Karpas-422 (cell line): ENCODE data around the gene PRC1. TPM values are rescaled to one million over a fixed set of nuclear protein-coding genes. Genes with fewer than 3 reads are reported as not detected.
"Not testable (repeated sequence)": the region's sequence is repeated elsewhere in the genome, so short reads cannot be mapped to it uniquely, and the experiment has no call there.

Experiments
- DNase-seq: peaks from one replicate; pipeline ENCODE4 v3.0.0-alpha.2; 2015
- H2AFZ ChIP-seq: fragments of 200-600 bp; sonication (generic); 2 replicates; pipeline ENCODE4 v1.6.1; 2014; ENCODE audit warnings: antibody characterized with exemption, low read length, mixed read lengths
- H3K27ac ChIP-seq: fragments of 200-600 bp; sonication (generic); 2 replicates; pipeline ENCODE4 v1.5.1; 2014; ENCODE audit warnings: mild to moderate bottlenecking, low read length, moderate library complexity
- H3K27me3 ChIP-seq: fragments of 200-600 bp; sonication (generic); 2 replicates; pipeline ENCODE4 v1.6.1; 2014; ENCODE audit warnings: low read length, mixed read lengths
- H3K36me3 ChIP-seq: fragments of 200-600 bp; sonication (generic); 2 replicates; pipeline ENCODE4 v1.6.1; 2014; ENCODE audit warnings: low read length, mixed read lengths; ENCODE audit not compliant: insufficient read depth
- H3K4me1 ChIP-seq: fragments of 200-600 bp; sonication (generic); 2 replicates; pipeline ENCODE4 v1.6.1; 2014; ENCODE audit warnings: mild to moderate bottlenecking, low read length, mixed read lengths
- H3K4me2 ChIP-seq: fragments of 200-600 bp; sonication (generic); 2 replicates; pipeline ENCODE4 v1.6.1; 2014; ENCODE audit warnings: low read length, low read depth, mild to moderate bottlenecking; ENCODE audit not compliant: poor library complexity, severe bottlenecking
- H3K4me3 ChIP-seq: fragments of 200-600 bp; sonication (generic); 2 replicates; pipeline ENCODE4 v1.5.1; 2014; ENCODE audit warnings: mild to moderate bottlenecking, antibody characterized with exemption, low read length, mixed read lengths
- H3K79me2 ChIP-seq: fragments of 200-600 bp; sonication (generic); 2 replicates; pipeline ENCODE4 v1.6.1; 2014; ENCODE audit warnings: mild to moderate bottlenecking, low read length, mixed read lengths
- H3K9ac ChIP-seq: fragments of 200-600 bp; sonication (generic); 2 replicates; pipeline ENCODE4 v1.6.0; 2014; ENCODE audit warnings: low read length
- H3K9me2 ChIP-seq: fragments of 200-600 bp; sonication (generic), shearing (Covaris generic); replicated peaks from 2 replicates; pipeline ENCODE4 v1.6.0; 2014; ENCODE audit warnings: mild to moderate bottlenecking, low read length, moderate library complexity; ENCODE audit not compliant: insufficient read depth
- H3K9me3 ChIP-seq: fragments of 300-700, 200-600 bp; sonication (generic); 2 replicates; pipeline ENCODE4 v1.6.1; 2014; ENCODE audit warnings: low read length, mixed read lengths
- H4K20me1 ChIP-seq: fragments of 200-600 bp; sonication (generic); 2 replicates; pipeline ENCODE4 v1.6.1; 2014; ENCODE audit warnings: mild to moderate bottlenecking, antibody characterized with exemption, low read length, low read depth; ENCODE audit not compliant: insufficient read depth
- small RNA-seq: library from RNA; depleted of rRNA; stranded (forward); fragments of <200 nt; gene quantifications from one replicate; pipeline ENCODE3, GENCODE V24; 2014
- total RNA-seq: library from RNA; depleted of rRNA; stranded (reverse); fragments of >200 nt; shearing (Covaris generic); gene quantifications from 2 replicates; pipeline ENCODE4 v1.2.3, GENCODE V29; 2014; ENCODE audit warnings: low replicate concordance; rRNA removed

The PRC1 gene
- total RNA-seq, 1 experiment from 2014 or later, result 87.5 TPM

DNA sequence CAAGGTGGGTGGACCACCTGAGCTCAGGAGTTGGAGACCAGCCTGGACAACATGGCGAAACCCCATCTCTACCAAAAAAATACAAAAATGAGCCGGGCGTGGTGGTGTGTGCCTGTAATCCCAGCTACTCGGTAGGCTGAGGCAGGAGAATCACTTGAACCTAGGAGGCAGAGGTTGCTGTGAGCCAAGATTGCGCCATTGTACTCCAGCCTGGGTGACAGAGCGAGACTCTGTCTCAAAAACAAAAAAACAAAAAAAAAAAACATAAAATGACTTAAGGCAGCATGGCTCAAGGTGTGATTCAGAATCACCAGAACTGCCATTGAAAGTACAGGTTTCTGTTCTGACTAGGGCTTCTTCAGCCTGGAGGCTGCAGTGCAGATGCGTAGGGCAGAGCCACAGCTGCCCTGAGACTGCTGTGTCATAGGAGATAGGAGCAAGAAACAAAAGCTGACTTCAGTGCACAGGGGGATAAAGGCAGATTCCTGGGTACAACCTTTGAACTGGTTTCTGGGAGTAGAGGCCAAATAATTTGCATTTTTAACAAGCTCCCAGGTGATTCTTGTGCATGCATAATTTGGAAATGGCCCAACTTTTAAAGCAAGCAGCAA lies 71.5 kb downstream of the PRC1 start:
- not testable (repeated sequence) for DNase-seq

DNA sequence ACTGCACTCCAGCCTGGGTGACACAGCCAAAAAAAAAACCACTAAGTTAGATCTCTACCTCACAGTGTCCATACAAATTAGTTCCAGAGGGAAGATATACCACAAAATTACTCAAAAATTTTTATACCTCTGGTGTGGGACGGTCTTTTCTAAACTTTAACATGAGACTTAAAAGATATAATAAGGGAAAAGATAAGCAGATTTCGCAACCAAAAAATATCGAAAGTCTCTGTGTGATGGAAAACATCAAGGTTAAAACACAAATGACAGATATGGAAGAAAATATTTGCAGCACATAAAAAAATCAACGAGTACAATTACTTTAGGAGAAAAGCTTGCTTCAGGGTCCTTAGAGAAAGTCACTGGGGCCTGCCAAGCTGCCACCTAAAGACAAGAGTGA lies 72.4 kb downstream of the PRC1 start:
- Histone ChIP-seq H3K9me3 (no peaks in the 10 kb centered on the region), H3K27ac (no peak overlapping the region)

More for the DNA sequence above, 71.5 kb downstream of the PRC1 start:
- H3K27me3 ChIP-seq, H3K4me3 ChIP-seq, H2AFZ ChIP-seq, H3K9ac ChIP-seq, H4K20me1 ChIP-seq, H3K4me2 ChIP-seq, H3K4me1 ChIP-seq, H3K79me2 ChIP-seq, H3K9me2 ChIP-seq, H3K9me3 ChIP-seq, H3K27ac ChIP-seq, H3K36me3 ChIP-seq: not testable (repeated sequence)

DNA sequence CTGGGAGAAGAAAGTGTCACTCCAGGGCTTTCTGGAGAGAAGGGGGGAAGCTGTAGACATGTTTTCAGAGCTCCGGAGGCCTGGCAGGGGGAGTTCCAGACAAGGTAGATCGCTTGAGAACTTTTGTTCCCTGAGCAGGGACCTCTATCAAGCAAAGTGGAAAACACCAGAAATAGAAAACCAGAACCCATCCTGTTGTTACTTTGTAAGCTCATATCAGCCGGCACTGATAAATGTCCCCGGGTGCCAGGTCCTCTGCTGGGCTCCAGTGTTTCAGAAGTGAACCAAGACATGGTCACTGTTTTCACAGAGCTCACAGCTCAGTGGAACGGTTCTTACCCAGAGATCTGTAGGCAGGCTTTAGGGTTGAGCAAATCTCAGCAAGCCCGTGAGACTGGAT lies 75.5 kb downstream of the PRC1 start:
- Histone ChIP-seq H3K27ac (no peak overlapping the region), H3K27me3 (no peaks in the 10 kb centered on the region), H3K4me1 (no peaks in the 10 kb centered on the region), H3K9ac (no peak overlapping the region), H4K20me1 (no peaks in the 10 kb centered on the region), H3K36me3 (no peaks in the 10 kb centered on the region; the same call in 1 of the 2 replicates), H3K9me3 (no peaks in the 10 kb centered on the region), H3K4me2 (no peak overlapping the region), H3K9me2 (no peaks in the 10 kb centered on the region), H2AFZ (no peak overlapping the region), H3K79me2 (no peaks in the 10 kb centered on the region), H3K4me3 (no peak overlapping the region)
- no peak for DNase-seq

More for the DNA sequence above, 72.4 kb downstream of the PRC1 start:
- Histone ChIP-seq H2AFZ (no peak overlapping the region), H4K20me1 (no peaks in the 10 kb centered on the region), H3K36me3 (no peaks in the 10 kb centered on the region; the same call in 1 of the 2 replicates), H3K4me1 (peaks cover 3% of the 10 kb centered on the region; the same call in 1 of the 2 replicates), H3K27me3 (no peaks in the 10 kb centered on the region), H3K9me2 (no peaks in the 10 kb centered on the region), H3K79me2 (no peaks in the 10 kb centered on the region), H3K9ac (no peak overlapping the region), H3K4me2 (no peak overlapping the region), H3K4me3 (no peak overlapping the region)
- no peak for DNase-seq

DNA sequence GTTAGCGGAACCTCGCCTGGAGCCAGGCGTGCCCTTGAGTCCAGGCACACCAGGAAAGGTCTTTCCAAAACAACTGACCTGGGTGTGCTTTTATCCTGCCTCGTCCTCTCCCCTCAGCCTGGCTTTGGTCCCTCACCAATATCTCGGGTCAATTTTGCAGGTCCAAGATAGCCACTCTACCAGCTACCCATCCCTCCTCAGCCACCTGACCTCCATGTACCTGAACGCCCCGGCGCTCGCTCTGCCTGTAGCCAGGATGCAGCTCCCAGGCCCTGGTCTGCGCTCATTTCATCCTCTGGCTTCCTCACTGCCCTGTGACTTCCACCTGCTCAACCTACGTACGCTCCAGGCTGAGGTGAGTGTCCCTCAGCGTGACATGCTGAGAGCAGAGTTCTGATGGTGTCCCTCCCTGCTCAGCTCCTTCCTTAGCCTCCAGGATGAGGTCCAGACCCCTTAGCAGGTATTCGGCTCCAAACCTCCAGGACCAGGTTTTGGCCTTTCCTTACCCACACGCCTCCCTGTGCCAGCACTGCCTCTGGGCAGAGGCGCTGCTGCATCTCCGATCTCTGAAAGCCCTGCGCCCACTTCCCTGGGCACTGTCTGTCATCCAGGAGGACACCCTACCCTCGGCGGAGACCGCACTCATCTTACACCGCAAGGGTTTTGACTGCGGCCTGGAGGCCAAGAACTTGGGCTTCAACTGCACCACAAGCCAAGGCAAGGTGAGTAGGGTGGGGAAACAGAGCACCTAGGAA lies 76.1 kb downstream of the PRC1 start:
- no peaks in the 10 kb centered on the region for H3K36me3 ChIP-seq
- no peaks in the 10 kb centered on the region for H4K20me1 ChIP-seq
- H3K4me1 ChIP-seq, result no peaks in the 10 kb centered on the region
- H3K27me3 ChIP-seq, result no peaks in the 10 kb centered on the region
- no peaks in the 10 kb centered on the region for H3K9me3 ChIP-seq
- no peaks in the 10 kb centered on the region for H3K9me2 ChIP-seq
- H3K79me2 ChIP-seq, result no peaks in the 10 kb centered on the region
- no peak overlapping the region for H3K4me3 ChIP-seq
- no peak overlapping the region for H3K27ac ChIP-seq
- H3K4me2 ChIP-seq, result no peak overlapping the region
- no peak overlapping the region for H2AFZ ChIP-seq
- DNase-seq, result no peak
- no peak overlapping the region for H3K9ac ChIP-seq

DNA sequence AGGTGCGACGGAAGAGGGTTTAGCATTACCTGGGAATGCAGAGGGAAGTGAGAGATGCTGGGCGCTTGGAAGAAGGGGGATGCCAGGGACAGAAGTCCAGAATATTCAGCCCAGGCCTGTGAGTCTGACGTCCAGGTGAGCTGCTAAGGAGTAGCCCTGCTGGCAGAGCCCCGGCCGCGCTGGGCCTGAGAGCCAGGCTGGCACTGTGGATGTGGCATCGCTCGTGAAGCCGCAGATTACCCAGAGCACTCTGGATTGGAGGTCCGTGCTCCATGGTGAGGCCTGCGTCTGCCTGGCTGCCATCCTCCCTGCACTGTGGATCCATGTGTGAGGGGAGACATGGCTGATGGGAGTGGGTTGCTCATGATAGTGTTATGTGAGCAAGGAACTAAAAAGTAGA lies 76.8 kb downstream of the PRC1 start:
- Histone ChIP-seq H3K27ac (no peak overlapping the region), H3K4me1 (no peaks in the 10 kb centered on the region), H4K20me1 (no peaks in the 10 kb centered on the region), H3K4me2 (no peak overlapping the region), H3K9me3 (no peaks in the 10 kb centered on the region), H3K9me2 (no peaks in the 10 kb centered on the region), H2AFZ (no peak overlapping the region), H3K4me3 (no peak overlapping the region), H3K36me3 (no peaks in the 10 kb centered on the region), H3K9ac (no peak overlapping the region), H3K27me3 (no peaks in the 10 kb centered on the region), H3K79me2 (no peaks in the 10 kb centered on the region)
- no peak for DNase-seq

DNA sequence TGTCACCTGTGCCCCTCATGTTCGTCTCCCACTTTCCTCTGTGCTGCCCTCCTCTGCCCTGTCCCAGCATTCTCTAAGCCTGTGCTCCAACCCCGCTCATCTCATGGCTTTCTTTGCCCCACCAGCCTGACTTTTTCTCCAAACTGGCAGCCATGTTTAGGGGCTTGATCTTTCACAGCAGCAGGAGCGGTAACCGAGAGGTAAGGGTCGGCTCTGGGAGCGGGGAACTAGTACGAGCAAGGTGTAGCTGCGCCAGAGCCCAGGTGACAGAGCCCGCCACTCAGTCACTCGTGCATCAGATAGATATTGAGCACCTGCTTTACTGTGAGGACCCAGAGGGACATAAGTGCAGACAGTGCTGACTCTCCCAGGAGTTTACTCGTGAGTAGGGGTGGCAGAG lies 77.9 kb downstream of the PRC1 start:
- H3K36me3 ChIP-seq, result no peaks in the 10 kb centered on the region
- H3K4me1 ChIP-seq, result no peaks in the 10 kb centered on the region
- H3K27me3 ChIP-seq, result no peaks in the 10 kb centered on the region
- no peak for DNase-seq
- no peaks in the 10 kb centered on the region for H4K20me1 ChIP-seq
- H2AFZ ChIP-seq, result no peak overlapping the region
- no peak overlapping the region for H3K9ac ChIP-seq
- no peak overlapping the region for H3K4me2 ChIP-seq
- H3K9me3 ChIP-seq, result no peaks in the 10 kb centered on the region
- H3K79me2 ChIP-seq, result no peaks in the 10 kb centered on the region
- H3K9me2 ChIP-seq, result no peaks in the 10 kb centered on the region
- no peak overlapping the region for H3K4me3 ChIP-seq
- no peak overlapping the region for H3K27ac ChIP-seq

Small RNA genes lying within 50 kb of the gene (small RNA-seq; reads per million reads assigned to genes)
- gene RF00019, result not detected

Other genes starting within 250 kb of the PRC1 start
- 30.4 and 30.9 TPM in 2 replicates for gene FURIN, start 125.9 kb downstream of the PRC1 start, total RNA-seq
- gene FES, start 110.0 kb downstream of the PRC1 start, total RNA-seq, result 33.7 and 88.0 TPM in 2 replicates
- 27.4 and 60.8 TPM in 2 replicates for gene MAN2A2, start 91.2 kb downstream of the PRC1 start, total RNA-seq
- gene HDDC3, start 62.0 kb downstream of the PRC1 start, total RNA-seq, result 15.9 and 39.1 TPM in 2 replicates
- gene UNC45A, start 59.2 kb downstream of the PRC1 start, total RNA-seq, result 25.1 and 58.0 TPM in 2 replicates
- 25.3 and 32.9 TPM in 2 replicates for gene RCCD1, start 39.7 kb downstream of the PRC1 start, total RNA-seq
- gene VPS33B, start 28.1 kb upstream of the PRC1 start, total RNA-seq, result 5.7 and 7.5 TPM in 2 replicates
- gene SV2B, start 105.7 kb upstream of the PRC1 start, total RNA-seq, result 0.11 and 0.26 TPM in 2 replicates